ENCODE measurements around the gene MEA1. TPM values are rescaled to one million over a fixed set of nuclear protein-coding genes. Genes with fewer than 3 reads are reported as not detected.
A peak's percentile ranks its signal among the peaks of the same experiment; 100 is the strongest.
"Not testable (repeated sequence)": the region's sequence is repeated elsewhere in the genome, so short reads cannot be mapped to it uniquely, and the experiment has no call there.

Gene MEA1
- total RNA-seq, 1 donor from 2014 or later = 52.9 TPM

DNA sequence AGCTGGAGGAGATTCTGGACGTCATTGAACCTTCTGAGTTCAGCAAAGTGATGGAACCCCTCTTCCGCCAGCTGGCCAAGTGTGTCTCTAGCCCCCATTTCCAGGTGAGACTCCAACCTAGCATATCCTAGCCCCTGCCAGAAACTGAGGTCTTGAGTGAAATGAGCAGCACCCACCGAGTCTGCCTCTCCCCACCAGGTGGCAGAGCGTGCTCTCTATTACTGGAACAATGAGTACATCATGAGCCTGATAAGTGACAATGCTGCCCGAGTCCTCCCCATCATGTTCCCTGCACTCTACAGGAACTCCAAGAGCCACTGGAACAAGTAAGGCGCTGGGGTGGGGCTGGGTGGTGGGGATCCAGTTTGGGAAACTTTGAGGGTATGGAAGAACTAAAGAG, 4.6 kb downstream of the MEA1 start:
- DNase-seq = peak; percentile 72

DNA sequence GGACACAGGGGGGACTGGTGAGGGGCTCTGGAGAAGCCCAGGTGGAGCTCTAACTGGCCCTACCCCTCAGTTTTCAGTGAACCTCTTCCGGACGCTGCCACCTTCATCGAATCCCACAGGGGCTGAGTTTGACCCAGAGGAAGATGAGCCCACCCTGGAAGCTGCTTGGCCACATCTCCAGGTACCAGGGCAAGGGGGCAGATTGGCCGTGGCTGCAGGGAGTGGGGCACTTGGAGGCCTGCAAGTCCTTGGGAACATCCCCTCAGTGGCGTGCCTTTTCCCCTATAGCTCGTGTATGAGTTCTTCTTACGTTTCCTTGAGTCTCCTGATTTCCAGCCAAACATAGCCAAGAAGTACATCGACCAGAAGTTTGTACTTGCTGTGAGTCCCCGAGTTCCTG, 6.6 kb downstream of the MEA1 start:
- DNase-seq = no peak

DNA sequence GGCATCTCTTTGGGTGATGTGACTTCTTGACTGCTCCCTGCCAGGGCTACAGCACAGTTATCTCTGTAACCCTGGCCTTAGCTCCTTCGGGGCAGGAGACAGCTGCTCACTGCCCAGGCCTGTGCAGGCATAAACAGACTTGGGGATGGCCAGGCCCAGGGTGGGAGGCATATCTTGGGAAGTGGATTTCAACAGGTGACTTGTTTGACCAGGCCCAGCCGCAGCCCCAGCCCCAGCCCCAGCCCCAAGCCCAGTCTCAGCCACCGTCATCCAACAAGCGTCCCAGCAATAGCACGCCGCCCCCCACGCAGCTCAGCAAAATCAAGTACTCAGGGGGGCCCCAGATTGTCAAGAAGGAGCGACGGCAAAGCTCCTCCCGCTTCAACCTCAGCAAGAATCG, 7.5 kb downstream of the MEA1 start:
- no peak for DNase-seq

DNA sequence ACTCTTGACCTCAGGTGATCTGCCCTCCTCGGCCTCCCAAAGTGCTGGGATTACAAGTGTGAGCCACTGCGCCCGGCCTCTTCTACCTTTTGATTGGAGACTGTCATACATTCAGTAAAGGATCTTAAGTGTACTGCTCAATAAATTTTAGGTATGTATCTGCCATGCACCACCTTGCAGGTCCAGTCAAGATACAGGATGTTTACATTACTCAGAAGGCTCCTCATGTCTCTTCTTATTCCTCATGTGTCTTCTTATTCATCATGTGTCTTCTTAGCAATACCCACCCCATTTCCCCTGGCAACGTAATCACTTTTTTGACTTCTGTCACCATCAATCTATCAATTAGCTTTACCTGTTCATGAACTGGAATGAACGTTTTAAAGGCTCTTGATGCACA, 7.9 kb downstream of the MEA1 start:
- DNase-seq = no peak

DNA sequence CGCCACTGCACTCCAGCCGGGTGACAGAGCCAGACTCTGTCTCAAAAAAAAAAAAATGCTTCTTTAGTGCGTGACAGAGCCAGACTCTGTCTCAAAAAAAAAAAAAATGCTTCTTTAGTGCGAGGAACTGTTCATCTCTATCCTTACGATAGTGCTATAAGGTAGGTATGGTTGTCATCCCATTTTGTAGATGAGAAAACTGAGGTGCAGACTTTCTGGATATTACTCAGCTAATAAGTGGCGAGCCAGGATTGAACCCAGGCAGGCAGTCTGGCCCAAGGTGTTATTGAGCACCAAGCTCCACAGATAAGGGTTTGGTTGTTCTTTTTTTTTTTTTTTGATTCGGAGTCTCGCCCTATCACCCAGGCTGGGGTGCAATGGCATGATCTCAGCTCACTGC, 11.9 kb downstream of the MEA1 start:
- no peak for DNase-seq

DNA sequence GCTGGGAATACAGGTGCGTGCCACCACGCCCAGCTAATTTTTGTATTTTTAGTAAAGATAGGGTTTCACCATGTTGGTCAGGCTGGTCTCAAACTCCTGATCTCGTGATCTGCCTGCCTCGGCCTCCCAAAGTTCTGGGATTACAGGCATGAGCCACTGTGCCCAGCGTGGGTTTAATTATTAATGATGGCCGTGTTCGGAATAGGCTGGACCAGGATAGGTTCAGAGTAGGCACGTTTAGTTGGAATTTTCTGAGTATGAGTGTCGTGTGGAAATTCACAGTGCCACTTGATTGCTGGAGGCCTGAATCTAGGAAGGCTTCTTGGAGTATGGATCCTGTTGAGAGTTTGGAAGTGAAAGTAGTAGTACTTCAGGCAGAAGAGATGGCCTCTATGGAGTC, 15.5 kb downstream of the MEA1 start:
- not testable (repeated sequence) for DNase-seq

DNA sequence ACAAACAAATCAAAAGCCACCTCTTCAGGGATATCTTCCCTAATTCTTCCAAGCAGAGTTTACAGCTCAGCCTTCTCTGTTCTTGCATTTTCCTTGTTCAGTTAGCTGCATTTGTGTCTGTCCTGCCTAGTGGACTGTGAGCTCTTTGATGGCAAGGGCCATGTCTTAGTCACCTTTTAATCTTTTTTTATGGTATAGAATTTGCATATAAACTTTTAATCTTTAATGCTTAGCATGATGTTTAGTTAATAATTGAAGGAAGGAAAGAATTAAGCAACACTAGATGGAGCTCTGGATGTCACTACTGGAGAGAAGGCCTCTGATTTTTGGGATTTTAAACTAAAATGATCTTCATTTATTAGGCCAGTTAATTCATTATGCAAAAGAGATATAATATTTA, 17.2 kb downstream of the MEA1 start:
- no peak for DNase-seq

DNA sequence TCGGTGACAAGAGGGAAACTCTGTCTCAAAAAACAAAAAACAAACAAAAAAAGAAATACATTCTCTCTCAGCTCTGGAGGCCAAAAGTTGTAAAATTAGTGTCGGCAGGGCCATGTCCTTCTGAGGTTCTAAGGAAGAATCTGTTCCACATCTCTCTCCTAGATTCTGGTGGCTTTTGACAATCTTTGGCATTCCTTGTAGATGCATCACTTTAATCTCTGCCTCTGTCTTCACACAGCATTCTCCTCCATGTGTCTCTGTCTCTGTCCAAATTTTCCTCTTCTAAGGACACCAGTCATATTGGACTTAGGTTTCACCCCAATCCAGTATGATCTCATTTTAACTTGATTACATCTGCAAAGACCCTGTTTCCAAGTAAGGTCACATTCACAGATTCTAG, 20.3 kb downstream of the MEA1 start:
- DNase-seq = no peak

DNA sequence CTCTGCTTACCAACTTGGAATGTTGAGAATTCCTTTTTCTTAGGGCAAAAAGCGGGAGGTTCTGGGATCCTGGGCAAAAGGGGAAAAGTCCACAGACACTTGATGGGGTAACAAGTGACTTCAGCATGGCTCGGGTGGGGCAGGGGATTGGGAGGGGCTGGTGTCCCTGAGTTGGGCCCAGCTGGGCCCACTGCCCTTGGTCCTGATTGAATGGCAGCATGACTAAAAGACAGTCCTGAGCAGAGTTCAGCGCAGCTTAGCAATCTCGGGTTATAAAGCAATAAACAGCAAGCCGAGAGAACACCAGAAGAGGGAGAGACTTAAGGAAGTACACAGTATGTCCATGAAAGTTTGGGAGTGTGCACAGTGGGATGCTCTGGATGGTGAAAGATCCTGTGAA, 23.8 kb downstream of the MEA1 start:
- no peak for DNase-seq

DNA sequence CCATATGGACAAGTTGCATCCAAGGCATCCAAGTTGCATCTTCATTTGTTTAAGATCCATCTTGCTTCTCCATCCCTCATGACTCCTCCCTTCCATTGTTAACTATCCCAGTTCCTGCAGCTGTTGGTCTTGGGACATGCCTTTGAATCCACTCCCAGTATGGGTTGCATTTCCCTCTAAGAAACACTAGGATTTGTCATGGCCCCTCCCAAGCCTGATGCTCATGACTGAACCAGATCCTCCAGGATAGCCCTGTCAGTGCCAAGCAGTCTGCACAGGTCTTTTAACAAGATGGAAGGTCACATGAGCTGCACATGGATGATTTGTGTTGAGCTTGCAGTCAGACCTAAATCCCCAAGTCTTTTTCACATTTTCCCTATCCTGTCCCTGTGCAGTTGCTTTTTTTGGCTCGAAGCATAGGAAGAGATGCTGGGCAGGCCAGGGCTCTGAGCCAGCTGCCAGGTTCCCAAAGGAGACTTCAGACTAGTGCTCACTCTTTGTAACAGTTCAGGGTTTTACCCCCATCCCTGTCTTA, 25.2 kb downstream of the MEA1 start:
- peak; percentile 61 for DNase-seq

DNA sequence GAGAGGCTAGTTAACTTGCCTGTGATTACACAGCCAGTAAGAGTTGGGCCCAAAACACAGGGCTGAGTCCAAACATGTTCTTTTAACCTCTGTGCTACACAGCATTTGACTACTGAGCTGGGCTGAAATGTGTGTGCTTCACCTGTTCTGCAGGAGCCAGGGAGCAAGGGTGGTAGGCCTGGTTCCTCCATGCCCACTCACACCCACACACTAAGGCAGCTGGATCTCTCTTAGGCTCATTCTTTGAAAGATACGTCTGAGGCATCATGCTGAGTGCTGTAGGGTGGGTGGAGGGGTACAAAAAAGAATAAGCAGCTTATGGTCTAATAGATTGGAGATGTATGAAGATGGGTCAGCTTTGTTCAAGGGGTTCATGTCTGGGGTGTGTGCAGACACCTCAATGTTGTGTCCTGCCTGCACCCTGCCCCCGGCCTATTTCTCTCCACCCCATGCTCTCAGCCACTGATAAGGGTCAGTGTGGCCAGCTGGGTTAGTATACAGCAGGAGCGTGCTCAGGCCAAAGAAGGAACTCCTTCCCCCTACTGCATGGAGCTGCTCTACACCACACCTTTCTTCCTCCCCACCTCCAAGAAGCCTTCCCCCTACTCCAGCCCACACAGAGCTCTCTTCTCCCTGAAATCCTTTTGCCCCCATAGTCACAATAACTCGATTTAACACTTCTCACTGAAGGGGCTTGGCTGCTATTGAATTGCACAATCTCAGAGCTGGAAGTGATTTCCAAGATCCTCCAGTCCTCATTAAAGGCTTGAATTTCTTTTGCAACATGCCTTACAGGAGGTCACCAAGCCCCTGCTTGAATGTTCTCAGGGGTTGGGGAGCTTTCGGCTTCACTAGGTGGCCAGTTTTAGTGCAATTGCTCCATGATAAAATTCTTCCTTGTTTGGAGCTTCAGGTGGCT, 26.0 kb downstream of the MEA1 start:
- DNase-seq = no peak

DNA sequence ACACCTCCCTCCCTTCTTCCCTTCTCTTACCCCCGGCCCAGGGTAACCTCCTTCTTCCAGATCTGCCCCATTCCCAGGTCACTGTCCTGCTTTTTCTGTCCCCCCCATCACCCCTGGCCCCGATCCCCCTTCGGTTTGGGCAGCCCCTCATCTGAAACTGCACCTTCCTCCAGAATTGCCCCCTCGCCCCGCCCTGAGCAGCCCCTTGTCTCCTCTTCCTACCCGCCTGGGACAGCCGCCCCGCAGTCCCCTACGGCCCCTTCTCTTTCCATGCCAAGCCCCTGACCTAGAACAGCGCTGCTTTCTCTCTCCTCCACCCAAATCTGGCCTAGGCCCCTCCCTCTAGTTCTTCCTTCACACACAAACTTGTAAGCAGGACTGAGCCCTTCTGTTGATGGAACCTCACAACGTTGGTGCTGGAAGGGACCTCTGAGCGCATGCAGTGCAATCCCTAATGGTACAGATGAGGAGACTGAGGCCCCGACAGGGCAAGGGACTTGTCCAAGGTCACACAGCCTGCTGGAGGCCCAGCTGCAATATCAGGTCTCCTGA, 28.7 kb downstream of the MEA1 start:
- DNase-seq = peak; percentile 30

DNA sequence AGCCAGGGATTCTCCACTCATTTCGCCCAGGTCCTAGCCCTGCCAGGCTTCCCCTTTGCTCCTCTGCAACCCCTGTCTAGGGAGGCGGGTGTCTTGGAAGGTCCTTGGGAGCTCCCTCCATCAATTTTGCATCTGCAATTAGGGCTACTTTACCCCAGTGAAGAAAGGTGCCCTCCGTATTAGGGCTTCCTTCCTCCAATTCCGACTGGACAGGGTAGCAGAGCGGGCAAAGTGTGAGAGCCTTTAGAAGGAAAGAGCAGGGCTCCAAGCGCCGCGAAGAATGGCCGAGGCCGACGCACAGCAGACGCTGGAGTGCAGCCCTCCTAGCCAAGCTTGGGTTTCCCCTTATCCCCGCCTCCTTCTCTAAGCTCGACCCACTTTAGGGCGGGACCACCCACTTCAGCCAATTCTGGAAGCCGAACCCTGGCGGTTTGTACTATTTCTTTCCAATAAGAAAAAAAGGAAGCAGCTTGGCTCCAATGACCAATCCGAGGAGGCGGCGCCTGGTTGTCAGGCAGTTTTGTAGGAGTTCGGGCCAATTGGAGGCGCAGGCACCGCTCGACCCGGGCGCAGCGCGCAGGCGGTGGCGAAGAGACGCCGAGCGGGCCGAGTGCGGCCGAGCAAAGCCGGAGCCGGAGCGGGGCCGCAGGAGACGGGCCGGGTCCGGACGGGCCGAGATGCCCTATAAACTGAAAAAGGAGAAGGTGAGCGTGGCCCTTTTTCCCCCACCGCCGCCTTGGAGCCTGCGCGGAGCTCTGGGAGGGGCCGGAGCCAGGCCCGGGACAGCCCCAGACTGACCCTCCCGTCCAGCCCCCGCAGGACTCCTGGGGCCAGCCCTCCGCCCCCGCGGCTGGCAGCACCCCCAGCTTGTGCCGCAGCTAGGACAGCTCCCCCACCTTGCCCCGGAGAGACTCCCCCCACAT, 29.5 kb downstream of the MEA1 start, which contains the start of gene PPP2R5D:
TSS of gene PPP2R5D (plus strand) at position 570 of the 923 bp plus-strand sequence. CDS start at position 678, 108 bp downstream.
- DNase-seq = peak; percentile 99

DNA sequence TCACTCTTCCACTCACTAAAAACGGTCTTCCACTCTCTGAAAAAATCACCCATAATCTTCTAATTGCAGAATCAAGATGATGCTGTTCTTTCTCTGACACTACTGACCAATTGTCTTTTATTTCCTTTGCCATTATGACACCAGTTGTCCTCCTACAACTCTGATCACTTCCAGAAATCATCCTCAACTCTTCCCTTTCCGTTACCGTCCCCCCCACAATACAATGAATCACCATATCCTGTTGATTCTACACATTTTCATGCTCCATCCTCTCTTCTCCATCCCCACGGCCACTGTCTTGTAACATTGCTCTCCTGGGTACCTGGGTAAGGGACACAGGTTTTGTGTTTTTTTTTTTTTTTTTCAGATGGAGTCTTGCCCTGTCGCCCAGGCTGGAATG, 31.9 kb downstream of the MEA1 start:
- no peak for DNase-seq

DNA sequence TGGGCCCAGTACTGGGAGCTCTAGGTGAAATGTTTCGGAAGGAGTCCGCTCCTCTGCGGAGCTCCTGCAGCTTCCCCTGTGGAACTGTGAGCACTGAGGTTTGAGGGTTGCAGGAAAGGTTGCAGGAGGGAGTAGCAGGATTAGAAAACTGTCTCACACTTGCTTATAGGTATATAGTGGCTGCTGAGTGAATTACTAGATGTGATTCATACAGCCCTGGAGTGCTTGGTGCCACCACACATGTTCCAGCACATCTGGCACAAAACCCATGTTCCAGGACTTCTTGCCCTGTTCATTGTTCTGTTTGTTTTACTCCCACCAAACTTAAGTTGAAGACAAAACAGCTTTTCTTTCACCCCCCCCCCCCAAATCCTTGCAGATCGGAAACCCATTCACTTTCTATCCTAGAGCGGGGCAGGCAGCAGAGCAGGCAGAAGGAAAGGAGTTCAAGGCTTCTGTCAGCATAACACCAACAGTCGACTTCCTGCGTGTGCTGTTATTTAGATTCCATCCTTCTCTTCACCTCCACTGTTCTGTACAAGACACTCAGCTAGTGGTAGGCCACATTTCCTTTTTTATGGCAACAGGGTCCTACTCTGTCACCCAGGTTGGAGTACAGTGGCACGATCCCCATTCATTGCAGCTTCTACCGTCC, 34.1 kb downstream of the MEA1 start:
- peak; percentile 45 for DNase-seq

DNA sequence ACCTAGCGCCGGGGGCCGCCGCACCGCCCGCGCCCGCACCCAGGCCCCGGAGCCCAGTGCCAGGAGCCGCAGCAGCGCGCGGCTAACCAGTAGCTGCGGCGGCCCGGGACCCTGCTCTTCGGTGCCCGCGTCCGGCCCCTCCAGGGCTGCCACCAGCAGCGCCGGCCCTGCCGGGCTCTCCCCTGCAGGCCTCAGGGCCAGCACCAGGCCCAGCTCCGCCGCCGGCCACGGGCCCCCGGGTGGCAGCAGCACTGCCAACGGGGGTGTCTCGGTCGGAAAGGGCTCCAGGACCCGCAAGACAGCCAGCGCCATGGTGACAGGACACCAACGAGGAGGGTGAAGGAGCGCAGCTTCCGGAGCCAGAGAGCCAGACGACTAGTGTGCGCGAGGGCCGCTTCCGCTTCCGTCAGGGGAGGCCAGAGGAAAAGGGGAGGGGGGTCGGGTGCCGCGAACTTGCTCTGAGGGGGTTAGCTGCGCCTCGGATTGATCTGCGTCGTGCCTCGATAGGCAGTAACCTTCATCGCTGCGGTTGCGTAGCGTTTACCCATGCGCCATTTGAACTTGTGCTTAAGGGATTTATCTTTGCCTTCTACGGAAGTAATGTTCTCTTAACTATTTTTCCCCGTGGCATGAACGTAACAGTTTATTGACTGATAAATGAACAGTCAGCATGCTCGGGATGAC, 34.8 kb downstream of the MEA1 start, which contains the start of gene PEX6:
TSS of gene PEX6 (minus strand) at position 343 of the 684 bp plus-strand sequence. CDS start at position 312, 31 bp downstream.
- peak; percentile 88 for DNase-seq

DNA sequence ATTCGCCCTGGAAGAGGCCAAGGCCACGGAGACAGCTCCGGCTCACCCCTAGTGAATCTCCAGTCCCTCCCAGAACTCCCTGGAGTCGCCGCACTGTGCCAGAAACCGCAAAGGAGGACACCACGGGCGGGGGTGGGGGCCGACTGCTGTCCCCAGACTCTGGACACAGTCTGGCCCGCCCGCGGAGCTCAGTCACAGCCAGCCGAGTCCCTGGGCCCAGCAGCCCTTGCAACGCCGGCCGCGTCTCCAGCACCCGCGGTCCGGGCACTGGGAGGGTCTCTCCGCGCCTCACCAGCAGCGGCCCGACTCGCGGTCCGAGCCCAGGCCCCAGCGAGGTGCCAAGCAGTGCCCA, 35.3 kb downstream of the MEA1 start:
- DNase-seq = peak; percentile 43

DNA sequence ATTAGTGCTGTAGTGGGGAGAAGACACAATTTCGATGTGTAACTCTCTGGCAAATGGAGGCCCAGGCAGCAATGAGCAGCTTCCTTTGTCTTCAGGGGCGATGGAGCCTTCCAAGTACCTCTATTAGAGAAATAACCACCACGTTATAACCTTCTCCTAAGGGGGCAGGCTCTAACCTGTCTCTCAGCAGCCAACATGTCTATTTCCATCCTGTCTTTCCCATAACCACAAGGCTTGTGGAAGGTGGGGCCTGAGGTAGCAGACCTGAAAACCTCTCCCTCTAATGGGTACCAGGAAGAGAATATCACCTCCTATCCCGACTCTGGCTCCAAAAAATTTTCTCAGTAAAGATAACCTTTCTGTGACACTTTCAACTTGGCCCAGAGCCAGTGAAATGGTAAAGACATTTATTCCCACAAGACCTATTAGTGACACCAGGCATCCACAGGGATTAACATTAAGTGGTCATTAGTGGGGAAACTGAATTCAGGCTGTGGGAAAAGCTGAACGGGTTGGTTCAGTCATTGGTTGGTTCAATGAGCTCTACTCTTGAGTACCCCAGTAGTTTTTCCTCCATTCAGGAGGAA, 38.7 kb downstream of the MEA1 start:
- no peak for DNase-seq

DNA sequence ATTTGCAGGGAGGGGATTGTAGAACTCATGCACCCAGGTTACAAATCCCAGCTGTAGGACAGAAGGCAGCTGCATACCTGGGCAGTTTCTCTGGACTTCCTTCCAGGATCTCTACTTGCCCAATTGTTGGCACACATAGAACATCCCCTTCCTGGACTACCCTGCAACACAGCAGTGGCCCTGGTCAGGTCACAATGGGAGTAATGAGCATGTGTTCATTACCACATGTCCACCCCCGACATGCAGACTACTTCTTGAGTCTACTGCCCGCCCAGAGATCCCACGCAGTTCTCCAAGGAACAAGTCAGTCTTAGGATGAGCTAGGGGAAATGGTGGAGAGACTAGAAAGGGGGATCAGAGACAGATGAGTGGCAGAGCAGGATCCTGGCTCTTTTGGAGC, 39.8 kb downstream of the MEA1 start:
- no peak for DNase-seq

DNA sequence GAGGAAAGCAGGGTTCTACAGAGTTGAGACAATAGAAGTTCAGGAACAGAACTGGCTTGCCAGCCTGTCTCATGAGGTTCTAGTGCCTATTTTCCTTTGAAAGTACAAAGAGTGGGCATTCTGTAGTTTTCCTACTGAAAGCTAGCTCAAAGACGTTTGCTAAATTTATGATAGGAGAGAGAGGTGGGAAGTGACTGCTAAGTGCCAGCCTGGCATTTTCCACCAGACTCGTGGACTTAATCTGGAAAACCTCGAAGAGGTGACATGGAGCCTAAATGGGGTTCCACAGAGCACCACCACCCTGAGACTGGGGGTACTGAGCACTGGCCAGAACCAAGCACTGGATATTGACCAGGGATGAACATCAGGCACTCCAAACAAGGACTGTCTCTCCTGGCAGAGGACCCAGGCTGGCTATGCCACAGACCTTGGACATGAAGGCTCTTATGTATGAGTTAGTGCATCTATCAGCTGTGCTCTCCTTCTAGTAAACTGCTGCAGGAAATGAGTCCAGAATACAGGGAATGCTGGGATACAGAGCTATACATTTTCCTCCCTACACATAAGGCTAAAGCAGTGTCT, 41.9 kb downstream of the MEA1 start:
- no peak for DNase-seq

Data from dermis blood vessel endothelial cell (primary cell).